GM03348 (cell line): ENCODE data around the gene FKBP9.
A peak's percentile ranks its signal among the peaks of the same experiment; 100 is the strongest.
"Not testable (repeated sequence)": the region's sequence is repeated elsewhere in the genome, so short reads cannot be mapped to it uniquely, and the experiment has no call there.

ENCODE experiments used
- DNase-seq: peaks from one replicate; pipeline ENCODE4 v3.0.0; 2012; ENCODE audit warnings: low spot score

Gene FKBP9

GRCh38 chr7:33005193-33005592, 48.0 kb downstream of the FKBP9 start:
- not testable (repeated sequence) for DNase-seq

GRCh38 chr7:33005690-33006089, 48.5 kb downstream of the FKBP9 start:
- DNase-seq, result not testable (repeated sequence)

GRCh38 chr7:33009734-33010133, 52.5 kb downstream of the FKBP9 start:
- no peak for DNase-seq

GRCh38 chr7:33012364-33012763, 55.1 kb downstream of the FKBP9 start:
- no peak for DNase-seq

DNA sequence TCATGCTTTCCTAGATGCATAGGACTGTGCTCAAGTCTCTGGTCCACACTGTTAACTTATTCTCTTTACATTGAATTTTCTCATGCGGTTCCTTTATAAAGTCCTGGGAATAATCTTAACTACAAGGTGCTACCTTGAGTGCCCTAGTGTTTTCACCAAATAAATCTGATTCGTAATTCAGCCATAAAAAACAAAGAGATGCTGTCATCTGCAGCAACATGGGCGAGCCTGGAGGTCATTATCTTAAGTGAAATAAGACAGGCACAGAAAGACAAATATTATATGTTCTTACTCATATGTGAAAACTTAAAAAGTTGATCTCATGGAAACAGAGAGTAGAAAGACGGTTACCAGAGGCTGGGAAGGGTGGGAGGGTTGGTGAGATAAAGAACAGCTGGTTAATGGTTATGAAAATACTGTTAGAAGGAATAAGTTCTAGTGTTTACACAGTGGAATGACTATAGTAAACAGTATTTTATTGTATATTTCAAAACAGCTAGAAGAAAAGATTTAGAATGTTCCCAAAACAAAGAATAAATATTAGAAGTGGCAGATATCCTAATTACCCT, 67.0 kb downstream of the FKBP9 start:
- DNase-seq, result no peak

- DNase-seq, result no peak
Observed at GRCh38 chr7:33035776-33036175, 78.5 kb downstream of the FKBP9 start.

DNA sequence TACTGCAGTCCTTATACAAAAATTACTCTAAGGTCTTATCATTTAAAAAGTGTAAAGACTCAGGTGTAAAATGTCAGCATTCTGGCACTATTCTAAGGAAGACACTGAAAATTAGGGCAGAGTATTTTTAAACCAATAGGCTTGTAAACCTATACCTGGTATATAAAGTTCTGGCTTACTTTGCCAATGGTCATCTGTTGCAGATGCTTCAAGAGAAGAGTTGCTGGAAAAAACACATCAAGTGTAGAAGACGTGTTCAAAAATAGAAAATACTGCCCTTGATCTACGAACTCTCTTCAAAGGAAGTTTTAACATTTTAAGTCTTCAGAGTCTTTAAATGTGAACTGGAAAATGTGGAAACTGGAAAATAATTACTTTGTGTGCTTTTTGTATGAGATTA, 81.4 kb downstream of the FKBP9 start:
- no peak for DNase-seq

- DNase-seq, result peak; percentile 30
Observed at GRCh38 chr7:33039257-33039902, 82.1 kb downstream of the FKBP9 start.

DNA sequence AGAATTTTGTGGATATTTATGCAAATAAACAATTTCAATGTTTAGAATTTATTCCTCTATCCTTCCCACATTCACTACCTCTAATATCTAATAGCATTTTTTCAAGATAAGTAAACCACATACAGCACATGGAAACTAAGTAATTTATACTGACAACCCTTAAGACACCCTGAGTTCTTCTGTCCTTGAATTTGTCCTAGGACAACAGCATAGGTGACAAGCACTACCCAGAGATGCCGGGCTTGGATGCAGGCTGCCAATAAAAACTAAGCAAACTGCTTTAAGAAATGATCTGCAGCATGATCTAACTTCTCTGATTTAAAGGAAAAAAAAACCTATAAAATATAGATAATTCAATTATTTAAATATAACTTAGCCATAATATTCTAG, 82.7 kb downstream of the FKBP9 start:
- no peak for DNase-seq

DNA sequence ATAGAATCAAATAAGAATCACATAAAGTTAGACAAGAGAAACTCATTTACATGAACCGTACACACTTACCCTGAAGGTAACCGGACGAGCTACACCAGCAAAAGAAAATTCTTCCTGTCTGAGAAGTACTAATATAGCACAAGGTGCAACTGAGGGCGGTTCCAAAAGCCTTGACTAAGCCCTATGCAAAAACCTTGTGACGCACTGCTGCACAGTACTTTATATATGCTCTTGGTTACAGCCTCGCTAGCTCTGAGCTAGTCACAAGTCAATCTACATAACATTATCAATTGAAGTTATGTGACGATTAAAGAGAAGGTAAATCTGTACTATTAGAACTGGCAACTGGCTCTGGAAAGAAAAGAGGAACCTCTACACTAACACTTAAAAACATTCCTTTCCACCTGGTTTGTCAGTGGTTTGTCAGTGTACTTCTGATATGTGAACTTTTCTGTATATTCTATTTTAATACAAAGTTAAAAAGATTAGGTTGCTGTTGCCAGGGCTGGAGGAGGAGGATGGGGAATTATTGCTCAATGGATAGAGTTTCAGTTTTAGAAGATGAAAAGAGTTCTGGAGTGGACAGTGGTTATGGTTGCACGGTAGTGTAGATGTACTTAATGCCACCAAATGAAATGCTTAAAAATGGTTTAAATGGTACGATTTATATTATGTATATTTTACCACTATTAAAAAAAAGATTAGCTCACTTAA, 83.7 kb downstream of the FKBP9 start:
- no peak for DNase-seq

DNA sequence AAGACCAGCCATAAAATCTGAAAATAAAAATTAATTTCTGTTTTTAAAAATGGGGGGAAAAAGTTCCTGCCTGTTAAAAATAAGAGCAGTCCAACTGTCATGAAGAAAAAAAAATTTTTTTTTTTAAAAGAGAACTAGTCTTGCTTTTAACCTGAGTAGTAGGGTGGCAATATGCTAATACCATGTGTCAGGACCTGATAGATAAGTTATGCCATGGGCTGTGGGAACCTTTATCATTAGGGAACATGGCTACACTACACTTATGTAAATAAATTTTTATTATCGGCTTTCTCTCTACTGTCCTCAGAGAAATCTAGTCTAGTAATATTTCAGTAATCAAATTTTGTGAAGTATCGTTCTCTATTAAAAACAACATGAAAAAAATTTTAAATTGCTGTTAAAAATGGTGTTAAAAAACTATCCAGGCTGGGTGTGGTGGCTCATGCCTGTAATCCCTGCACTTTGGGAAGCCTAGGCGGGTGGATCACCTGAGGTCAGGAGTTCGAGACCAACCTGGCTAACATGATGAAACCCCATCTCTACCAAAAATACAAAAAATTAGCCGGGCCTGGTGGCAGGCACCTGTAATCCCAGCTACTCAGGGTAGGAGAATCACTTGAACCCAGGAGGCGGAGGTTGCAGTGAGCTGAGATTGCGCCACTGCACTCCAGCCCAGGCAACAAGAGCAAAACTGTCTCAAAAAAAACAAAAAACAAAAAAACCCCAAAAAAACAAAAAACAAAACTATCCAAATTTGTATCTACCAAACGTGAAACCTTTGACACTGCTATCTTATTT, 84.6 kb downstream of the FKBP9 start:
- DNase-seq, result no peak

- no peak for DNase-seq
Observed at GRCh38 chr7:33043501-33044400, 86.5 kb downstream of the FKBP9 start.

DNA sequence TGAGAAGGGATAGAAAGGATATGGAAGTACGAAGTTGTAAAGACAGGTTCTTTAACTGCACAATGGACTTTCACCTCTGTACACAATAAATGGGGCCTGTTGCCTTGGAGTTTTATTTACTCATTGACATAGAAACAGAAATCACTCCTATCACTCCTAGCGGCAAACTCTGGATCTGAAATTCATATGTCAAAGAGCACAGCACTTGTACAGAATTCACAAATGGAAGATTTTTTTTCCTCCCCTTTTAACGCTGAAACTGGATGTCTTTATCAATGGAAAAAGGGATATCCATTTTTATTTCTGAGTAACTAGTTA, 87.1 kb downstream of the FKBP9 start:
- DNase-seq, result no peak

- no peak for DNase-seq
Observed at GRCh38 chr7:33044986-33045385, 87.7 kb downstream of the FKBP9 start.

GRCh38 chr7:33048257-33048656, 91.0 kb downstream of the FKBP9 start:
- DNase-seq, result no peak

DNA sequence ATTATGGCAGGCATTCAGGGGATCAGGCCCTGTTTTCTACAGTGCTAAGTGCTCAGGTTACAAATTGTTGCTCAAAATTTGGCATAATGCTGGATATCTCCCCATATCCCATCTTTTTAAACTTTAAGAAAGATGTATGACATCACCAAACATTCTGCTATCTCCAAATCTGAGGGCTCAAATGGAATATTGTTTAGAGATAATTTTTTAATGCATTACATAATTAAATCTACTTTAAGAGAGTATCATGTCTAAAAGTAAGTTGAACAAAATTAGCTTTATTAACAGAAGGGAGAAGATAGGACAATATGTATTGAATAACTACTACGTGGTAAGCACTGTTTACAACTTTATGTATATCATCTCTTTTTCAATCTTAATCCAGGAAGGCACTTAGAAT, 91.5 kb downstream of the FKBP9 start:
- DNase-seq, result no peak

DNA sequence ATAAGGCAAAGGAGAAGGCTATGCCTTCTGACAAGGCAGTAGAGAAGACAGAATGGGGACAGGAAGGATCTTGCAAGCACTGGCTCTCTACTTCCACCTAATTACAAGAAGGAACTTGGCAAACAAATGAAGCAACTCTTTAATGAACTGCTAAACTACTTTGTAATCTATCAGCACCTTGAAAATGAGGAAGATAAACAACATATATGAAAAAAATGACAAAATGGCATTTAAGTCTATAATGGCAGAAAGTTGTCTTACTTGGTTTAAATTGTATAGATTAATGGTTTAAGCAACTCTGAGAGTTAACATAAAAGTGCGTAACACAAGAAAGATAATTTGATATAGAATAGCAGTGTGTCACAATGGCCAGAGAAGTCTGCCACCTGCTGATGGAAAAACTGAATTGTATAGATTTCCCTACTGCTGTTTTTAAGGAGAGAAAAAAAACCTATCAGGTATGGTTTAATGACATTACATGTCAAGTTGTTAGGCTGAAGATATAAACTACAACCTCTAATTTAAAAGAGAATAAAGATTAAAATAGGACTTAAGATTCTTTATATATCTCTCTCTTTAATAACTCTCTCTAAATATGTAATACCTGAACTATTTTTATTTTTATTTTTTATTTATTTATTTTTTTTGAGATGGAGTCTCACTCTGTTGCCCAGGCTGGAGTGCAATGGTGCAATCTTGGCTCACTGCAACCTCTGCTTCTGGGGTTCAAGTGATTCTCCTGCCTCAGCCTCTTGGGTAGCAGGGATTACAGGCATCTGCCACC, 93.5 kb downstream of the FKBP9 start:
- DNase-seq, result peak; percentile 48

- DNase-seq, result no peak
Observed at GRCh38 chr7:33053721-33054120, 96.5 kb downstream of the FKBP9 start.

GRCh38 chr7:33054261-33054964, 97.2 kb downstream of the FKBP9 start:
- no peak for DNase-seq

- DNase-seq, result no peak
Observed at GRCh38 chr7:33055158-33055557, 97.9 kb downstream of the FKBP9 start.
